ENCODE data around the gene TNS1. TPM values are rescaled to one million over a fixed set of nuclear protein-coding genes. Genes with fewer than 3 reads are reported as not detected.

TNS1 gene
- total and polyA plus RNA-seq, 9 of the 15 experiments (the other 6 are each of a cell fraction or from before 2014, with no cell fraction given) = 0.13 to 2.7 (median 0.77) TPM

- no peak for TF ChIP-seq REST (IDR thresholded peaks at IDR 0.05; ENCODE audit: borderline replicate concordance)
- TF ChIP-seq REST (CRISPR knock-in tag; IDR thresholded peaks at IDR 0.05; ENCODE audit: low read depth) = no peak
- no peak for TF ChIP-seq CBFB (CRISPR knock-in tag; IDR thresholded peaks at IDR 0.05)
- TF ChIP-seq, protein P1, sequence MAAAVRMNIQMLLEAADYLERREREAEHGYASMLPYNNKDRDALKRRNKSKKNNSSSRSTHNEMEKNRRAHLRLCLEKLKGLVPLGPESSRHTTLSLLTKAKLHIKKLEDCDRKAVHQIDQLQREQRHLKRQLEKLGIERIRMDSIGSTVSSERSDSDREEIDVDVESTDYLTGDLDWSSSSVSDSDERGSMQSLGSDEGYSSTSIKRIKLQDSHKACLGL (CRISPR knock-in tag; IDR thresholded peaks at IDR 0.05; ENCODE audit: borderline replicate concordance, poor library complexity, severe bottlenecking) = no peak
These were observed 49.3 kb downstream of the TNS1 start (continued) for GRCh38 chr2:217953531-217953932.

Data from K562 (cell line).